T-helper 9 cell (primary cell): ENCODE data around the gene IFRD2.
"Not testable (repeated sequence)": the region's sequence is repeated elsewhere in the genome, so short reads cannot be mapped to it uniquely, and the experiment has no call there.

ENCODE experiments used
- DNase-seq: peaks from one replicate; pipeline ENCODE4 v3.0.0-alpha.2; 2020

The IFRD2 gene

DNA sequence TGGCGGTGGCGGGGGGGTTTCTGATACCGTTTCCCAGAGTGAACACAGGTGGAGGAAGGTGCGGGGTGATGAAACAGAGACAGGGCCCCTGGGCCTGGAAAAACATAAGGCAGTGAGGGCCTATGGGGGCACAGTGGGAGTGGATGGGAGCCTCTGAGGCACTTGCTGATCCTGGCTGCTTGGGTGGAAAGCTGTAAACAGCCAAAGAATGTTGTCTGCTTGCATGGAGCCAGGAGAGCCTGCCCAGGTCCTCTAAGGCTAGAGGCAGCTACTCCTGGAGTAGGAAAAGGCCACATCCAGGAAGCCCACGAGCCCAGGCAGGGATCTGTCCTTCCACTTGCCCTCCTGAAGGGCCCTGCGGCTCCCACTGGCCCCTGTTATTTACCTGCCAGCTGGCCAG lies 26.2 kb downstream of the IFRD2 start:
- DNase-seq: no peak

DNA sequence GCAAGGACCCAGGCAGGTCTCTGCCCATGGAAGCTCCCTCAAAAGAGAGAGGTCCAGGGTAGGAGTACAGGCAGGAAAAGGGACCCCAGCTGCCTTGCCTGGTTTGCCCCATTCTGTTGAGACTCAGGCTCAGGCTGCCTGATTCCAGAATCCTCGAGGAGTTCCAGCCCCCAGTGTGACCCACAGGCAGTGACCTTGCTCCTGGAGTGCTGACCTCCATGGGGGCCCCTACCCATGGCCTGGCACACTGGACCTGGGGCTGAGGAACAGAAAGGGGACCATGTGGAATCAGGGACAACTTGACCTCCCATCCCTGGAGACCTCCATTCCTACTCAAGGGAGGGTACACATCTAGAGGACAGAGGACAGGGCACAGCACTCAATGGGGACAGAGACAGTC lies 26.7 kb downstream of the IFRD2 start:
- DNase-seq: no peak

DNA sequence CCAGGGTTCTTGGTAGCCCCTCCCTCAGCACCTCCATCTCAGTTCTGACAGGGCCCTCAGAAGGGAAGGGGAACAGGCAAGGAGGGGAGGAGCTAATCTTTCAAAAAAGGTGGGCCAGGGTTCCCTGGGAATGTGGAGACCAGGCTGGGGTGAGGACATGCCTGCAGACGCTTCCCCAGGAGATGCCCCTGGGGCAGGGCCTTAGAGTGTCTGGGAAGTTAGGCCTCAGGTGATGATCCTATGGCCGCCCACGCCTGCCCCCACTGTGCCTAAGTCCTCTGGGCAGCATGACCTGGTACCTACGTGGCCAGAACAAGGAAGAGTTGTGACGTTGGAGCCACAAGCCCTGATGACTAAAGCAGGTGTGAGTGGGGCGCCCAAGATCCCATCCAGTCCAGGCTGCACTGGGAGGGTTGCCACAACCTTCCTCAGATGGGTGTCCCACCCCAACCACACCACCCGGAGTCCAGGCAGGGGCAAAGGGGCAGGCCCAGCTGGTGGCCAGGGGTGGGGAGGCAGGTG lies 27.2 kb downstream of the IFRD2 start:
- no peak for DNase-seq

DNA sequence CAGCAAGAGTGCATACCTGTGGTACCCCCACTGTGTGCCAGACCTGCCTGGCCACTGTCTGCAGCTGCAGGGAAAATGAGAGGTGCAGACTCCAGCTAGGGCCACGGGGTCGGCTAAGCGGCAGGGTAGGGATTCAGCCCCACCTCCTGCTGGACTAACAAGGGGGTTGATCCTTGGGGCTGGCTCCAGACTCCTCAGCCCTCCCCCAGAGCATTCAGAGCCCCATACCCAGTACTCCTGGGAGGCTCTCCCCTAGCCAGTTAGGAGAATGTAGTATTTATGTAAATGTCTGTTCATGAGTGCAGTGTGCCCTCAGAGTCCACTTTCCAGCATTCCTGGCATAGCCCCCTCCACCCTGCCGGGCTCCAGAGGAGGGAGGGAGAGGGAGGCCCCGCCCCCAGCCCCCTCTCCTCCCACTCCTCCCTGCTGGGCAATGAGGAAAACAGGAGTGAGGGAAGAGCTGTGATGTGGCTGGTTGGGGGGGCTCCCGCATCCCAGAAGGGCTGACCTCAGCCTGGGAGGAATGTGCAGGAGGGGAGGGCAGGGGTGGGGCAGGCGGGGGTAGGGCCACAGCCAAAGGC lies 27.8 kb downstream of the IFRD2 start:
- DNase-seq: no peak

DNA sequence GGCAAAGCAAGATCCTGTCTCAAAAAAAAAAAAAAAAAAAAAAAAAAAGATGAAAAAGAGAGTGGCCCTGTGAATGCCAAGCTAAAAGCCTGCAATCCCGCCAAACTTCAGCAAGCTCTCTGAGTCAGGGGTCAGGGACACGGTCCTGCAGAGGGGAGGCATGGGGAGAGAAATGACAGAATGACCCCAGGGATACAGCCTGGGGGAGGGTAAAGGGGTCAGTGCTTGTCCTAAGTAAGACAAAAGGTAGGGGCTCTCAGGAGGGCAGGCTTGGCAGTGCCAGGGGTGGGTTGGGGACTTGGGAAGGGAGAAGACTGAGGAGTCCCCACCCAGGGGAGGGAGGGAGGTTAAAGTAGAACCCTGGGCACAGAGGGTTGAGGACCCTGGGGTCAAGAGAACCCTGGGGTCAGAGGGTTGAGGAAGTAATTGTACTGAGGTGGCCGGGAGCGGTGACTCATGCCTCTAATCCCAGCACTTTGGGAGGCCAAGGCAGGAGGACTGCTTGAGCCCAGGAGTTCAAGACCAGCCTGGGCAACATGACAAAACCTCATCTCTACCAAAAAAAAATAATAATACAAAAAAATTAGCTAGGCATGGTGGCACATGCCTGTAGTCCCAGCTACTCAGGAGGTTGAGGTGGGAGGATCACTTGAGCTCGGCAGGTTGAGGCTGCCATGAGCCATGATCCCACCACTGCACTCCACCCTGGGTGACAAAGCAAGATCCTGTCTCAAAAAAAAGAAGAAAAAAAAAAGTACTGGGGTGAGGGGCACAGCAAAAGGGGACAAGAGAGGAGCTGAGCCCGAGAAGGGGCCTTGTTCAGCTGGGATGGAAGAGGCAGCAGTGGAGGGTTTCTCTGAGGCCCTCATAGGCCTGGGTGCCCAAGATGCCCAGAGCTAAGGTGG lies 28.5 kb downstream of the IFRD2 start:
- DNase-seq: no peak

DNA sequence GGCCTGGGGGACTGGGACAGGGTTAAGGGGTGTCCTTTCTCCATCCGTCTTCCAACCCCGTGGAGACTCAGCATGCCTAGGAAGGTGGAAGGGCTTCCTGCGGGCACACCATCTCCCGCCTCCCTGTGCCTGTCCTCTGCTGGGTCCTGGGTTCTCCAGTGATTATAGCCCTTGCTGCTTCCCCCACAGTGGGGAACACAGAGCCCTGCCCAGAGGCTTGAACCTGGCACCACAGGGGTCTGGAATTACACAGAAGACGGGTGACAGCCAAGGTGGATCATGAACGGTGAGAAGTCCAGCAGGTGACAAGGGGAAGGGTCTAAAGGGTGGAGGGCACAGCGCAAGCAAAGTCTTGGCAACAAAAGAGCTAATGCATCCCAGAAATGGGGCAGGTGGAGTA lies 29.5 kb downstream of the IFRD2 start:
- DNase-seq: no peak

DNA sequence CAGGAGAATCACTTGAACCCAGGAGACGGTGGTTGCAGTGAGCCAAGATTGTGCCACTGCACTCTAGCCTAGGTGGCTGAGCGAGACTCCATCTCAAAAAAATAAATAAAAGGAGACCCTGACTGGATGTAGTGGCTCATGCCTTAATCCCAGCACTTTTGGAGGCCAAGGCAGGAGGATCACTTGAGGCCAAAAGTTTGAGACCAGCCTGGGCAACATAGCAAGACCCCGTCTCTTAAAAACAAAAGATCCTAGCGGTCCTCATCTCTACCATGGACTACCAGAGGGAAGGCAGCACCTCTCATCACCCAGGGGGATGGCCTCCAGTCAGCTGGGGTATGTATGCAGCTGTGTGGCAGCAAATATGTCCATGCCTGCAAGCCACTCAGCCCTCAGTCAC lies 30.0 kb downstream of the IFRD2 start:
- not testable (repeated sequence) for DNase-seq

DNA sequence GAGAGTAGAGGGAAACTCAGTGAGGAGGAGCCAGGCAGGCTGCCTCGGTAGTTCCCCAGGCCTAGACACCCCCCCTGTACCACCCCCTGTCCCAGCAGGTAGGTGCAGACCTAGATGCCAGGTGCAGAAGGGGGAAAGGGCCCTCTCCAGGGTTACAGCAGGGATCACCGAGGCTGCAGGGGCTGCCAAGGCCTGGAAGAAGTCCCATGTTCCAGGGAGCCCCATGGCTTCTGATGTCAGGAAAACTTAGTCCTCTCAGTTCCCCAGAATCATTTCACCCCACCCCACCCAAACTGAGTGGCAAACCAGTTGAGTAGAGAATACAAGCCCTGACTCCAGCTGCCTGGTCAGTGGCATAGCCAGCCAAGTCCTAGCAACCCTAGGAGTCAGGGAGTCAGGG lies 30.7 kb downstream of the IFRD2 start:
- no peak for DNase-seq

DNA sequence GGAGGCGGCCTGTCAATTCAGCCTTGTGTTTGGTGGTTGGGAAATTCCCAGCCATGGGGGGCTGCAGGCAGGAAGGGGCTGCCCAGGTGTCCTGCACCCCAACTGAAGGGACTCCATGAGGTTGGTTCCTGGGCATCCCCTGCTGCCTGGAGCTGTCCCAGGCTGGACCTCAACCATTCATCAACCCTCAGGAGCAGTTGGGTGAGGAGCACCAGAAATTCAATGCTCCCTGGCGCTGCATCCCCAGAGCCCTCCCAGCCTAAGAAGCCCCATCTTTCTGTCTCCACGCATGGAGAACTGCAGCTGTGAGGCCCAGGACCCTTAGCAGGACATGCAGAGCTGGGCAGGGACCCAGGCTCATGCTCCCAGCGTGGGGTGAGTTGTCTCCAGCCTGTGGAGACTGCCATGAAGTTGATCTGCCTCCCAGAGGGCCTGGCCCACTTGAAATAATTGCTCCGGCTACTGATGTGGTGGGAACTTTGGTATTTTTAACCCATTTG lies 31.2 kb downstream of the IFRD2 start:
- no peak for DNase-seq

DNA sequence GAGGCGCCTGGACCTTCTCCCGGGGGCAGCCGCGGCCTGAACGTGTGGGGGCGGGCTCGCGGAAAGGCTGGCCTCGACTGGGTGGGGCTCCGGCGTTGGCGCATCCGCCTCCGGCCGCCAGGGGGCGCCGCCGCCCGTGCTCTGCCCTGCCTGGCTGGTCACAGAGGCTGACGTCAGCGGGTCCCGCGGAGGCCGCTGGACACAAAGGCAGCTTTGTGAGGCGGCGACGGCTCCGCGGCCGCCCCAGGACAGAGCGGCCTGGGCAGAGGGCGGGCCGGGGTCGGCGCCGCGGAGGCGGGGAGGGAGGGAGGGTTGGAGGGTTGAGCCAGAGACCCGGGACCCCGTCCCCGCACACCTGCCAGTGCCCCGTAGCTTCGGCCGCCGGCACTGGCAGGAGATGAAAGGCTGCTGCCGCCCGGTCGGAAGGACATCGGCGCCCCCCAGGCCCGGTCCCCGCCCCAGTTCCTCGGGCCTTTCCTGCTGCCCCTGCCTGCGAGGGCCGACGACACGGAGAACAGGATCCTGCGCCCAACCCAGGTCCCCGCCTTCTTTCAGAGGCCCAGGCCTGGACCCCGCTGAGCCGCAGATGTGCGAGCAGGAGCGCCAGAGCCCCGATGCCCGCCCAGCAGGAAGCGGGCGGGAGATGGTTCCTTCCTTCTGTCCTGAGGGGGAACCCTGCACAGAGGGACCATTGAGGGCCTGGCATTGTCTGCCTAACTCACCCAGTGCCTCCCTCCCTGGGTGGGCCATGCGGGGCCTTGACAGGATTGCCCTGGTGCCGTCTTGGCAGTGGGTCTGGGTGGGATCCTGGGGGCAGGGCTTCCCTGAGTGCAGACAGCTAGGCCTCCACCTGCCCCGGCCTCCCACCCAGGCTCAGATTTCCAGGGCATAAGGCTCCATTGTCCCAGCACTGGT lies 31.9 kb downstream of the IFRD2 start:
- DNase-seq: peak; percentile 79

DNA sequence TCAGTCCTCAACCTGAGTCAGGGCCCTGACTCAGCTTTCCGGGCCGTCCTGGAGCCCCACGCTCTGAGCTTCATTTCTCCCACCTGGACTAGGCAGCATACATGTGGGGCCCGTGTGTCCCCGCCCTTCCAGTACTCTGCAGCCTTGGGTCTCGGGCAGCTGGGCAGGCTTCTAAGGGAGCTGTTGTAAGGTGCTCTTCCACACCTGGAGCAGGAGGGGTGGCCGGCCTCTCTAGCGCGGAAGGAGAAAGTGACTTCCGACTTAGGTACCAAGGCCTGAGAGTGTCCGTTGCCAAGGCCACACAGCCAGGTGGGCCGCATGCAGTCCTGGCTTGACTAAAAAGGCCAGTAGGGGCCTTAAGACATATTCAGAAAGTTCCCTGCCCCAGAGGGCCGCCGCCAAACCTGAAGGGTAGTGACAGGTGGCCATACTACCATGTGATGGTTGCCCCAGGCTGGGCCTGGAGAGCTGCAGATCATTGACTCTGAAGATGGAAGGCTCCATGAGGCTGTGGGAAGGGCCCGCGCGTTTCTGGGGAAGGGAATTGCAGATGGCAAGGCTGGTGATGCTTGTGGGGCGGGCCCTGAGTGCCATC lies 32.7 kb downstream of the IFRD2 start:
- no peak for DNase-seq

DNA sequence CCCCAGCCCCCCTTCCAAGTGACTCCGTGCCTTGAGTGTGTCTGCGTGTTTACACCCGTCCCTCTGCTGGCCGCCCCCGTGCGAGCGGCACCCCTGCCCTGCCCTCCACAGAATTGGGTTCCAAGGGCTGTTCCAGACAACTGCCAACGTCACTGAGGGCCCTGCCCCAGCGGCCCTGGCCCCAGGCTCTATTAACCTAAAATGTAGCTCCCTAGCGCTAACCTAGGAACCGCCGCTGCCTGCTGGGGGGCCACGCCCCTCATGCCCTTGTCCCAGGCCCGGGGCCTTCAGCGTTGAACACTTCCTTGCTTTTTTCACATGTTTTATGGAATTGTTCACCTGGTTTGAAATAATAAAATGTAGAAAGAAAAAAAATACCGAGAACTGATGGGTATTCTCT lies 33.2 kb downstream of the IFRD2 start:
- DNase-seq: no peak

DNA sequence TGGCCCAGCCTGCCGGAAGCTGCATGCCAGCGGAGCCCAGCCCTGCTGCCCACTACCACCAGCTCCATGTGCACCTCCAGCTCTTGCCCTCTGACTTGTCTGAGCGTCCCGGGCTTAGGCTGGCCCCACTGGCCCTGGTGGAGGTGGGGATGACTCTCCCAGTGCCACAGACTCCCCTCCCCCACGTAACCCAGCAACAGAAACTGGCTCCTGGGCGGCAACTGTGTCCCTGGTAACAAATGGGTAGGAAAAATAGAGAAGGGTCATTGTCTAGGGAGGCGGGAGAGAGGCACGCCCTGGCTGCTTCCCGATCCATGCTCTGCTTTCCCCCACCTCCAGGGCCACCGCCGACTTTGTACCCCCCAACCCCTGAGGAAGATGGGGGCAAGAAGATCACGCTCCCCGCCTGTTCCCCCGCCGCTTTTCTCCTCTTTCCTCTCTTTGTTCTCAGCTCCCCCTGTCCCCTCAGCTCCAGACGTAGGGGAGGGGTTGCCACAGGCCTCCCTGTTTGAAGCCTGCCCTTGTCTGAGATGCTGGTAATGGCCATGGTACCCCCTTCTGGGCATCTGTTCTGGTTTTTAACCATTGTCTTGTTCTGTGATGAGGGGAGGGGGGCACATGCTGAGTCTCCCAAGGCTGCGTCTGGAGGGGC lies 34.1 kb downstream of the IFRD2 start:
- DNase-seq: no peak

DNA sequence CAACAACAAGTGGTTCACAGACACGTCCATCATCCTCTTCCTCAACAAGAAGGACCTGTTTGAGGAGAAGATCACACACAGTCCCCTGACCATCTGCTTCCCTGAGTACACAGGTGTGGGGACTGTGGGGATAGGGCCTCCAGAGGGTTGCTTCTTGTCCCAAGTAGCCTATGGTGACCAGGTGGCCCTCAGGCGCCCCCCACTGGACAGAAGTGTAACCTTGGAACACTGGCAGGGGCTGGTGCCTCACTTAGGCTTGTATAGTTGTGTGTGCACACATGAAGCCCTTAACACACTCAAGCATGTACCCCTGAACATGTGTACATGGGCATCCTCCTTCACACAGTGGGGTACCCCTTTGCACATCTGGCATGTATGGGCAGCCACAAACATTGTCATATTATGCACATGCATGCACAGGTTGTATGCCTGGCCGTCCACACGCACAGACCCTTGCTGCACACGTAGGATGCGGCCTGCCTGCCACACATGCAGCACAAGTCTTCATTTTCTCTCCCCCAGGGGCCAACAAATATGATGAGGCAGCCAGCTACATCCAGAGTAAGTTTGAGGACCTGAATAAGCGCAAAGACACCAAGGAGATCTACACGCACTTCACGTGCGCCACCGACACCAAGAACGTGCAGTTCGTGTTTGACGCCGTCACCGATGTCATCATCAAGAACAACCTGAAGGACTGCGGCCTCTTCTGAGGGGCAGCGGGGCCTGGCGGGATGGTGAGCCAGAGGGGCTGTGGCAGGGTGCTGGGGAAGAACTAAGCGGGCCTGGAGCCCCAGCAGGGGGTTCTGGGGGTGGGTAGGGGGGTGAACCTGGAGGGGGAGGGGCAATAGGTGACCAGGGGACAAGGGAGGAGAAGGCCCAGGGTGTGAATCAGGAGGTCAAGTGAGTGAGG lies 35.0 kb downstream of the IFRD2 start:
- no peak for DNase-seq

DNA sequence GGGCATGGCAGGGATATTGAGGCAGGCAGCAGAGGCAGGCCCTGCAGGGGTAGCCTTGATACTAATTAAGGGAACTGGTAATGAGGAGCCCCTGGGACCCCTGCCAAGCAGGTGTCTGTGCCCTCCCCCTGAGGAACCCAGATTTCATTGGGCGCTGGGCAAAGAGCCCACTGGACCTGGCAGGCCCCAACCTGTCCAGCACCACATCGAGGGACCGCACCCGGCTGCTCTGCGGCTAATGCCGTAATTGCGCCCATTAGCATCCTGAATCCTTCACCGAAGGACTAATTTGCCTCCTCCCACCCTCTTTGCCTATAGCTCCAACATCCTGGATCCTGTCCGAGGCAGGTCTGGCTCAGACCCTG lies 37.0 kb downstream of the IFRD2 start:
- DNase-seq: no peak

DNA sequence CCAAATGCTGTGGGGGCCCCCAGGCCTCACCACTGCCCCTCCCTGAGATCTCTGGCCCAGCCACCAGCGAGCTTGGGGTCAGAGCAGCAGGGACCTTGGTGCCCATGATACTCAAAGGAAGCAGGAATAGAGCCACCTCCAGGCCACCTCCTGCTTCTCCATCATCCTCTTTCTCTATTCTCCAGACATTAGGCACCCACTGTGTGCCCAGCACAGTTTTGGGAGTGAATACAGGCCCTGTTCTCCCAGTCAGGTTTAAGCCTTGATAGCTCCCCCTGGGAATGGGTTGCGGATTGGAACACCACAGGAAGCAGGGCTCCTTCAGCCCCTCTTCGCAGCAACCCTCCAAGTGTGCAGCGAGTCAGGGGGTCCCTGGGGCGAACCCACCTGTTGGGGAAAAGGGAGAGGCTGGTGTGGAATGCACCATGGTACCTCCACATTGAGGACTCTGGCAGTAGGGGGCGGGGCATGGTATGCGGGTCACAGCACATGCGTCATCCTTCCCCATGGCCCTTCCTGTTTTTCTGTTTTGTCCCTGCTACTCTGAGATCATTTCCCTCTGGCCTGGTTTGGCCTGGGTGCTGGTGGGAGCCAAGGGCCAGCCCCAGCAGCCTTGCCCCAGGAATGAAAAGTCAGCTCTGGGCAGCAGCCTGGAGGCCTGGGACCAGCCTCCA lies 37.5 kb downstream of the IFRD2 start:
- DNase-seq: no peak

DNA sequence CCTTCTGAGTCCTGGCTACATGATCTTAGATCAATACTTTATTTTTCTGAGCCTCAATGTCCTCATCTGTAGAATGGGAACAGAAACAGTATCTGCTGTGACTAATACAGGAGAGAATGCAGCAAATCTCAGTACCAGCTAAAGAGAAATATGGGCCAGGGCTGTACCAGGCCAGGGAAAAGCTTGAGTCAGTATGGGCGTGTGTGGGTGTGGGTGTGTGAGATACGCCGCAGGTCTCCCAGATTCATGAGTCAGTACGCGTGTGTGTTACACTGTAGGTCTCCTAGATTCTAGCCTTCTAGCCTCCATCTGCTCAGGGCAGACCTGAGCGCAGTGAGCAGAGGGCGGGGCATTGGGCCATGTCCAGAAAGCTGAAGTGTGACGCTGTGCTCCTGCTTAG lies 41.0 kb downstream of the IFRD2 start:
- DNase-seq: no peak

DNA sequence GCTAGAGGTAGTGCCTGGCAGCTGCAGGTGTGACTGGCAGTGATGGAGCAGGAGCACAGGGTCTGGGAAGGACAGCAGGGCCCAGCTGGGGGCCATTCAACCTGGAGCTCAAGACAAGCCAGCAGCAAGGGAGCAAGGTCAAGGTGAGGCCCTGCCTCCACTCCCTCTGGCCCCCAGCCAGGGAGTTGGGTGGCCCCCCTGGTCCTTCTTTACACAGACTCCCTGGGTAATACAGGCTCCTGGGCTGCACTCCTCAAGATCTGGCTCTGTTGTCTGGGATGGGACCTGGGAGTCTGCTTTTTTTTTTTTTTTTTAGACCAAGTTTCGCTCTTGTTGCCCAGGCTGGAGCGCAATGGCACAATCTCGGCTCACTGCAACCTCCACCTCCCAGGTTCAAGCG lies 41.7 kb downstream of the IFRD2 start:
- DNase-seq: no peak

DNA sequence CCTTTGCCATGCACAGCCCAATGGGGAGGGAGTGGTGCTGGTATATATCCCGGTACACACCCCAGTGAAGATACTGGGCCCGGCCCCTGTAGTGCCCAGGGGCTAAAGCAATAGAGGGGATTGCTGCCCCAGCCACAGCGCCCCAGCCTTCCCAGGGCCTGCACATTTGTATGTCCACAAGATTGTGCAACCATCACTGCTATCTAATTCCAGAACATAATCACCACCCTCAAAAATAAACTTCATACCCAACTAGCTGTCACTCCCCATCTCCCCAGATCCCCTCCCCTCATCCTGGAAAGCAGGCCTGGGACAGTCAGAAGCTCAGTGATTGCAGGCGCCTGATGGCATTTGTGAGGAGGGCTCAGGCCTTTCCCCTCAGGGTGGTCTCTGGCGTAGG lies 42.8 kb downstream of the IFRD2 start:
- DNase-seq: no peak

DNA sequence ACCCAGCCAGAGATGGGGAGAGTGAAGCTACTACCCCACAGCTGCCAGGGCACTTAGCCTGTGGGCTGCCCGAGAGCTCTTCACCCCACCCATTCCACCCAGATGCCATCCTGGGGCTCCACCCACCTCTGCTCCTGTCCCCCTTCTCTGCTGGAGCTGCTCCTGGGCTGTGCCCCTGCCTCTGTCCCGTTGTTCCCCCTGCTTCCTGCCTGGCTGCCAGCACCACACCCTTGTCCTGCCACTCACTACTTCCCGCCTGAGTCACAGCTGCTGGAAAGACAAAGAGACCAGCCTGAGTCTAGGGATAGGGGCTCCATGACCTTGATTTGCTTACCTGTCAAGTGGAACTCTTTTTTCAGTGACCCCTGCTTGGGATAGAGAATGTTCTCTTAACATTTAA lies 43.8 kb downstream of the IFRD2 start:
- no peak for DNase-seq
